K562 (cell line): ENCODE results near the gene NOPCHAP1. TPM values are rescaled to one million over a fixed set of nuclear protein-coding genes. Genes with fewer than 3 reads are reported as not detected.

Source experiments
- MGA ChIP-seq: fragments of 450-650 bp; IDR thresholded peaks from 2 replicates; pipeline ENCODE4 v1.6.1; 2016; ENCODE audit warnings: mild to moderate bottlenecking, moderate library complexity
- polyA plus RNA-seq, 8 experiments: library from polyadenylated mRNA; depleted of rRNA in 4 of 8; stranded (reverse) in 5 of 8; unstranded in 3 of 8; fragments of >200 nt; fragmentation: Nextera tagmentation in 2 of 8; fragmentation: Illumina TruSeq in 1 of 8; extraction: Ambion mirVana in 2 of 8; extraction: Trizol in 1 of 8; gene quantifications; 2 replicates each; pipeline versions ENCODE4 v1.2.1 to v1.2.3, GENCODE V29; 2011 to 2014; ENCODE audit warnings: inconsistent platforms in 1 of 8, missing spikeins in 1 of 8
- total RNA-seq, 7 experiments: library from RNA; depleted of rRNA in 6 of 7; stranded (reverse); fragments of >200 nt in 6 of 7; fragmentation: Illumina TruSeq in 2 of 7; extraction: Trizol in 2 of 7; gene quantifications; 2 replicates each; pipeline versions ENCODE4 v1.2.1 to v1.2.3, GENCODE V29; 2011 to 2021; ENCODE audit warnings: low replicate concordance in 1 of 7

The NOPCHAP1 gene
- total and polyA plus RNA-seq, 9 of the 15 experiments (the other 6 are each of a cell fraction or from before 2014, with no cell fraction given), result 19.4 to 108 (median 33.4) TPM

GRCh38 chr12:104958805-104959334, 27.2 kb upstream of the NOPCHAP1 start (continued):
- TF ChIP-seq MGA, result peak; percentile 28; the same call in 1 of the 2 replicates
